C4-2B (cell line): ENCODE results near the gene SLC46A1.

ENCODE experiments used
- CTCF ChIP-seq: fragments of 450-650 bp; conservative IDR thresholded peaks from 2 replicates; pipeline ENCODE4 v1.5.1; 2017; ENCODE audit warnings: mild to moderate bottlenecking
- ZFX ChIP-seq: fragments of 450-650 bp; IDR thresholded peaks from 2 replicates; pipeline ENCODE4 v1.6.1; 2017

GRCh38 chr17:28447396-28447760, 41.4 kb upstream of the SLC46A1 start:
- no peak for TF ChIP-seq CTCF
- no peak for TF ChIP-seq ZFX
